Measurements from ENCODE around the gene PHF5A.

DNA sequence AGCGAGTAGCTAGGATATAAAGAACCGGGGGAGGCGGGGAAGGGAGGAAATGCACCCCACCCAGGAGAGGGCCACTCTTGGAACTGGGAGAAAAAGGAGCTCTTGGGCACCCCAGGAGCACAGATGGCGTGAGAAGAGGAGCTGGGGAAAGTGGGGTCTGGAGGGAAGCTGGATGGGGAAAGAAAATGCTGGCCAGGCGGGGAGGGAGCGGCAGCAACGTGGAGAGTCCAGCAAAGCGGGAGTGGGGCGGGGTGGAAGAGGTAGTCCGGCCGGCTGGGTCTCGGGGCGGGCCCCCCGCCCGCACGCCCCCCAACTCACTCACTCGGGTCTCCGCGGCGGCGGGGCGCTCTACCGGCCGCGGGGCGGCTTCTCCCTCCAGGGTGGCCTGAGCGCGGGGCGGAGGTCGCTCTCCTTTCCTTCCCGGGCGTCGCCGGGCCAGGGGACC is 22.4 kb downstream of the PHF5A start:
- TF ChIP-seq, protein P1, sequence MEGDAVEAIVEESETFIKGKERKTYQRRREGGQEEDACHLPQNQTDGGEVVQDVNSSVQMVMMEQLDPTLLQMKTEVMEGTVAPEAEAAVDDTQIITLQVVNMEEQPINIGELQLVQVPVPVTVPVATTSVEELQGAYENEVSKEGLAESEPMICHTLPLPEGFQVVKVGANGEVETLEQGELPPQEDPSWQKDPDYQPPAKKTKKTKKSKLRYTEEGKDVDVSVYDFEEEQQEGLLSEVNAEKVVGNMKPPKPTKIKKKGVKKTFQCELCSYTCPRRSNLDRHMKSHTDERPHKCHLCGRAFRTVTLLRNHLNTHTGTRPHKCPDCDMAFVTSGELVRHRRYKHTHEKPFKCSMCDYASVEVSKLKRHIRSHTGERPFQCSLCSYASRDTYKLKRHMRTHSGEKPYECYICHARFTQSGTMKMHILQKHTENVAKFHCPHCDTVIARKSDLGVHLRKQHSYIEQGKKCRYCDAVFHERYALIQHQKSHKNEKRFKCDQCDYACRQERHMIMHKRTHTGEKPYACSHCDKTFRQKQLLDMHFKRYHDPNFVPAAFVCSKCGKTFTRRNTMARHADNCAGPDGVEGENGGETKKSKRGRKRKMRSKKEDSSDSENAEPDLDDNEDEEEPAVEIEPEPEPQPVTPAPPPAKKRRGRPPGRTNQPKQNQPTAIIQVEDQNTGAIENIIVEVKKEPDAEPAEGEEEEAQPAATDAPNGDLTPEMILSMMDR (IDR thresholded peaks at IDR 0.05): no peak
- no peak for TF ChIP-seq POLR2A (IDR thresholded peaks at IDR 0.05)

Measured in adrenal gland (tissue), 5 donors.